NCI-H748 (cell line): ENCODE data around the gene KCNA3.
"Not testable (repeated sequence)": the region's sequence is repeated elsewhere in the genome, so short reads cannot be mapped to it uniquely, and the experiment has no call there.

Experiments used
- DNase-seq: peaks from one replicate; lab custom pipeline; 2025; ENCODE audit not compliant: unreplicated experiment; lab: John Stamatoyannopoulos, UW

KCNA3 gene

GRCh38 chr1:110680036-110680735 is 5.4 kb upstream of the KCNA3 start:
- DNase-seq = no peak

- DNase-seq = peak; percentile 49
Measured at GRCh38 chr1:110677526-110677925, 2.8 kb upstream of the KCNA3 start.

- DNase-seq = peak; percentile 95
Measured at GRCh38 chr1:110676970-110677369, 2.2 kb upstream of the KCNA3 start.

- DNase-seq = no peak
Measured at GRCh38 chr1:110675060-110675791, 486 bp upstream of the KCNA3 start.

GRCh38 chr1:110673805-110674336 is 869 bp downstream of the KCNA3 start:
- no peak for DNase-seq

GRCh38 chr1:110673197-110673701 is 1.5 kb downstream of the KCNA3 start:
- peak; percentile 42 for DNase-seq

- peak; percentile 42 for DNase-seq
Measured at GRCh38 chr1:110672753-110673108, 2.0 kb downstream of the KCNA3 start.

GRCh38 chr1:110672001-110672752 is 2.6 kb downstream of the KCNA3 start:
- DNase-seq = peak; percentile 96

GRCh38 chr1:110671361-110671760 is 3.4 kb downstream of the KCNA3 start:
- peak; percentile 21 for DNase-seq

GRCh38 chr1:110668549-110668948 is 6.2 kb downstream of the KCNA3 start:
- no peak for DNase-seq

- no peak for DNase-seq
Measured at GRCh38 chr1:110667776-110668175, 7.0 kb downstream of the KCNA3 start.

GRCh38 chr1:110663241-110663640 is 11.5 kb downstream of the KCNA3 start:
- no peak for DNase-seq

GRCh38 chr1:110659559-110659958 is 15.2 kb downstream of the KCNA3 start:
- DNase-seq = not testable (repeated sequence)

GRCh38 chr1:110657351-110657750 is 17.4 kb downstream of the KCNA3 start:
- DNase-seq = no peak

GRCh38 chr1:110650609-110651008 is 24.1 kb downstream of the KCNA3 start:
- DNase-seq = no peak

GRCh38 chr1:110648417-110648816 is 26.3 kb downstream of the KCNA3 start:
- no peak for DNase-seq

- no peak for DNase-seq
Measured at GRCh38 chr1:110647254-110647891, 27.4 kb downstream of the KCNA3 start.

GRCh38 chr1:110645821-110646735 is 28.7 kb downstream of the KCNA3 start:
- DNase-seq = no peak

GRCh38 chr1:110645211-110645610 is 29.5 kb downstream of the KCNA3 start:
- DNase-seq = no peak
